ENCODE measurements around the gene MCEMP1.

The MCEMP1 gene

DNA sequence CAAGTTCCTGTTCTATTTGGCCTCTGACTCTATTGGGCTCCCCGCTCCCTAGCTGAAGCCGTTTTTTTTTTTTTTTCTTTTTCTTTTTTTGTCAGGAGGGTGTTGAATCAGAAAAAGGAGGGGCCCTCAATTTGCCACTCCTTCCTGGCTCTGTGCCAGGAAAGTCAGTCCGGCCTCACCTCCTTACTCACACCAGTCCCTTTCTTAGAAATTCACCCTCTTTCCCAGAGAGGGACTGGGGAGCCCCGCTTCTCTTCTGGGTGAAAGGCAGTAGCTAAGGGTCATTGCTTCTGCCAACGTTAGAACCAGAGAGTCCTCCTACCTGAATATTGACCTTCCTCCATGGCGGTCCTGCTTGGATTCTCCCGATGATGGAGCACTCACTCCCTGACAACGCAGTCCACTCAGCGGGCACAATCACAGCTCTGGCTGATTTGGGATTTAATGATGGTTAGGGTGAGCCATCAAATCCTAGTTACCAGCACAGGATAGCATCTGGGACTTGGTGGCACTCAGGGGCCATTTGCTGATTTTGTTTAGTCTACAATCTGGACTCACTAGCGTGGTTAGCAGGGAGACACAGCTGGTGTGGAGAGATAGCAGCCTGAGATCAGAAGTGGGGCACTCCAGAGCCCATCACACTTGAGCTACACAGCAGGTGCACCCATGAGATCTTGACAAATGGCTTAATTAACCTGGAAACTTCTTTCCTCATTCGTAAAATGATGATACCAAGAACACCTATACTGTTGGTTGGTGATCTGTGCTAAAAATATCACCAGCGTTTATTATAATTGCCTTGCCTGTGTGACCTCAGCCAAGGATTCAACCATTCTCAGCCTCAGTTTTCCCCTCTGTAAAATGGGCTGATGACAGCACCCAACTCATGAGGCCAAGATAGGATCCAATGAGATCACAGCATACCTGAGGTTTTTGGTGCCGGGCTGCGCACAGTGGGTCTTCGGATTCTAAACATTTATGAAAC lies 22.8 kb downstream of the MCEMP1 start:
- FAIRE-seq: no peak

DNA sequence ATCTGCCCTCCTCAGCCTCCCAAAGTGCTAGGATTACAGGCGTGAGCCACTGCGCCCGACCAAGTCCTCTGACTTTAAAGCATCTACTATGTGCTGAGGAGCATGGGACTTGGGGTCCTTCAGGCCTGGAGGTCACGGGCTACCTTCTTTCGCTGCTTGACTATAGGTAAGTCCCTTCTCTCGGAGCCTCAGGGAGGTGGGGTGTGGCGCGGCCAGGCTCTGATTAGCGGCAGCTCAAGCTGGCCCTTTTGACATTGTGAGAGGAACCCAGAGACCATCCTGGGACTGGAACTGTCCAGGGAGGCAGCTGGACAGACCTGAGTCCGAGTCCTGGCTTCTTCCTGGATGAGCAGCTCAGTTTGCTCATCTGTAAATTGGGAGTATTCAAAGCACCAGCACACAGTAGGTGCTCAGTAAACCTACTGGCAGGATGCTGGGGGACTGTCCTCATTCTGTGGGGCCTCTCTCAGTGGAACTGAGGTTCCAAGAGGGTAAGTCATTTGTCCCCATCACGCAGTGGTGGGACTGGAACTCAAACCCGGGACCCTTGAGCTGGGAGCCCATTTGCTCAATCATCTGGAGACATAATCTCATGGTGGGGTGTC lies 24.3 kb downstream of the MCEMP1 start:
- FAIRE-seq: no peak

DNA sequence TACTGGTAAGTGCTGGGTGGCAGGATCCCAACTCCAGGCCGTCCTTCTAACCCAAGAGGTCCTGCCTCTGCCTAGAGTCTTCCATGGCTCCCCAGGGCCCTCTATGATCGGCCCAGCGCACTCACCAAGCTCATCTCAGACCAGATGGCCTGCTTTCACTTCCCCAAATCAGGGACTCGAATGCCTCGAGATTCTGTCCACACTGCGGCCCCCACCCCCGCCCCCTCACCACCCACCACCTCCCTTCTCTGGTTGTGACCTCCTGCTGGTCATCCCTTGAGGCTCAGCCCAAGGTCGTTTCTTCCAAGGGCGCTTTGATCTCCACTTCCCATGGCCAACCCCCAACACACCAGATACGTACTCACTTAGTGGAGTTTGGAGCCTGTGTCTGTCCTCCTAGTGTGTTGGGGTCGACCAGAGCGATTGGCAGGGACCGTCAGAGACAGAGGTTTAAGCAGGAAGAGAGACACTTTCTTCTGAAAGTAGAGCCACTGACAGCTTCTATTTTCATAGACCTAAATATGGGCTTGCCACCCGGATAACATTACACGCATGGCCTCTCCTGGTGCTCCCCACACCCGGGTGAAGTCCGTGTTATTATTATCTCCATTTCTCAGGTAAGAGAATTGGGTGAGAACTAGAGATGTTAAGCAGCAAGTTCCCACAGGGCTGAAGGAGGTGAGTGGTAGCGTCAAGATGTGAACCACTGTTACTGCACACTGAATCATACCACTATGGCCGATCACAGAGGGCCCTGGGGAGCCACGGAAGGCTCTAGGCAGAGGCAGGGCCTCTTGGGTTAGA lies 25.0 kb downstream of the MCEMP1 start, which contains the start of gene FCER2:
TSS of gene FCER2 (minus strand) at position 478 of the 804 bp plus-strand sequence. CDS start 2,371 bp downstream, outside the sequence.
- FAIRE-seq: no peak

DNA sequence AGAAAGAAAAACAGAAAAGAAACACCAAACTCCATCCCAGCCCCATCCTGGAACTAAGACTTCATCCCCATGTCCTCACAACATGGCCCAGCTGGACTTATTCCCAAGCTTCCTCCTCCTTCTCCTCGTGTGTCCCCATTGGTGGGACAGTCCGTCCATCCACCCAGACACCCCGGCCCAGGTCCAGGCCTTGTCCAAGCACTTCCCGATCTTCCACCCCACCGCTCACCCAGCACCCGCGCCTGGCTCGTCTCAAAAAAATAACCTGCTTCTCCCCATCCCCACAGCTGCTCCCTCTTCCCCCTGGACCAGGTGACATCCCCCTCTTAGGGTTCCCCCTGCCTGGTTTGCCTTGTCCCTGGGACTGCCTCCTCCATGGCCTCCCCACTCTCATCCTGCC lies 26.4 kb downstream of the MCEMP1 start:
- no peak for FAIRE-seq

DNA sequence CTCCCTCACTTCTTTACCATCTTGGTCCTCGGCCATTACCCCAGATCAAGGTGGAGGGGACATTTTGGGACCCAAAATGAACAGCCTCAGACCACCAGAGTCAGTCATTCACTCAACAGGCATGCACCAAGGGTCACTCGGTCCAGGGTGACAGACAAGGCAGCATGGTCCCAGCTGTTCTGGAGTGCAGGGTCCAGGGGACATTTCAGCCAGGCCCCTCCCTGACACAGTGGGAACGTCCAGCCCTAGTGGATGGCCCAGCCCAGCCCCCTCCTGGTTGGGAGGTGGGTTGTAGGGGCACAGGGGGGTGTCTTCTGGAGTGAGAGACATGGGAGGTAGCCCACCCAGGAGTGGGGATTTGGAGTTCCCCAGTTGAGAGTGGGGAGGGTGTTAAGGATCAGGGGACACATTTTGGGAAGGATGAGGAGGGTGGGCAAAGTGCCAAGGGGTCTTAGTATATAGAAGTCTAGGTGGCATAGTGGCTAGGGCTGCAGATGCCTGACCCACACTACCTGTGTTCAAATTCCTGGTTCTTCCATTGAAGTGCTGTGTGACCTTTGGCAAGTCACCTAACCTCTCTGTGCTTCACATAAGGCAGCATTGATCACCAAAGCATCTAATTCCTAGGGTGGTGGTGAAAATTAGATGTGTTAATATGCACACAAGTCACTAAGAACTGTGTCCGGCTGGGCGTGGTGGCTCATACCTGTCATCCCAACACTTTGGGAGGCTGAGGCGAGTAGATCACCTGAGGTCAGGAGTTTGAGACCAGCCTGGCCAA lies 27.6 kb downstream of the MCEMP1 start:
- no peak for FAIRE-seq

DNA sequence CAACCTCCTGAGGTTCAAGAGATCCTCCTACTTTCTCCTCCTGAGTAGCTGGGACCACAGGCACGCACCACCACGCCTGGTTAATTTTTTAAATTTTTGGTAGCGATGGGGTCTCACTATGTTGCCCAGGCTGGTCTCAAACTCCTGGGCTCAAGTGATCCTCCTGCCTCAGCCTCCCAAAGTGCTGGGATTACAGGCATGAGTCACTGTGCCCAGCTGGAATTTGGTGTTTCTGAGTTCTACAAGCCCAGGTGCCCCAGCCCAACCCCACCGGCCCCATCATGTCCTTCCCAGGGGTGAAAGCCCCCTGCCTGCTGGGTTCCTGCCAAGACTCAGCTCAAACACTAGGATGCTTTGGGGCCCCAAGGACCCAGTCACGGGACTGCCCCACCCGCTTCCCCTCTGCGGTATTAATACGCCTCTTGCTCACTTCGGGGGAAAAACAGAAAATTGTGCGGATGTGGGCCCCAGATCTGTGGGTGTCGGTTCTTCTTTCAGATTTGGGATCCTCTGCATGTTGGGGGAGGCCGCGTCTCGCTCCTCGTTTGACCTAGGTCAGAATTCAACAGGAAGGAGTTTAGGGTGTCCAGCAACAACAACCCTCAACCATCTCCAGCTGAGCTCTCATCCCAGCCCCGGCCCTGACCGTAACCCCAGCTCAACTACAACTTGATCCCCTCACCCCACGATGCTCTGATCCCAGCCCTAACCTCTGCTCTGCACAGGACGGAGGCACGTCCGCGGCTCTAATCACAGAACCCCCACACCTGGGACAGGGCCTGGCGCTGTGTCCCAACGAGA lies 28.7 kb downstream of the MCEMP1 start:
- no peak for FAIRE-seq

DNA sequence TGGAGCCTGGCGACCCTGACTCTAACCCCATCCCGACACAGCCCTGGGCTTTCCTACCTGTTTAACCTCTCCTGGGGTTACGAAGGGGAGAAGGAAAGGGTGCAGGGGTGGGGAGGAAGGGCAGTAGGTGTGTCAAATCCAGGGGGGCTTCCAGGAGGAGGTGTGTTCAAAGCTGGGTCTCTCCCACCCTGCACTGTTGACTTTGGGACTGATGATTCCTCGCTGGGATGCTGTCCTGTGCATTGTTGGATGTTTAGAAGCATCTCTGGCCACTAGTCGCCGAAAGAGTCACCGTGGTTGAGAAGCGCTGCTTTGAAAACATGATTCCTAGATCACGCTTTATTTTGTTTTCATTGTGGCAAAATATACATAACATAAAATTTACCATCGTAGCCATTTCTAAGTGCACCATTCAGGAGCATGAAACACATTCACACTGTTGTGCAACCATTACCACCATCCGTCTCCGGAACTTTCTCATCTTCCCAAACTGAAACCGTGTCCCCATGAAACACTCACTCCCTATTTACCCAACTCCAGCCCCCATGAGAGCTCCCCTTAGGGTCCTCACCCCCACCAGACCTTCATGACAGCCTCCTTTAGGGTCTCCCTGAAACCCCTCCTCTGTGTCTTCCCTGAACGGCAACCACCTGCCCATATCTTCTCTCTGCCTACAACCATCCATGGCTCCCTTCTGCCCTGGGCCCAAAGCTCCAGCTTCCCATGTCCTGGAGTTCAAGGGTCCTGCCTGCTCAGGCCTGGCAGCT lies 29.5 kb downstream of the MCEMP1 start:
- no peak for FAIRE-seq

DNA sequence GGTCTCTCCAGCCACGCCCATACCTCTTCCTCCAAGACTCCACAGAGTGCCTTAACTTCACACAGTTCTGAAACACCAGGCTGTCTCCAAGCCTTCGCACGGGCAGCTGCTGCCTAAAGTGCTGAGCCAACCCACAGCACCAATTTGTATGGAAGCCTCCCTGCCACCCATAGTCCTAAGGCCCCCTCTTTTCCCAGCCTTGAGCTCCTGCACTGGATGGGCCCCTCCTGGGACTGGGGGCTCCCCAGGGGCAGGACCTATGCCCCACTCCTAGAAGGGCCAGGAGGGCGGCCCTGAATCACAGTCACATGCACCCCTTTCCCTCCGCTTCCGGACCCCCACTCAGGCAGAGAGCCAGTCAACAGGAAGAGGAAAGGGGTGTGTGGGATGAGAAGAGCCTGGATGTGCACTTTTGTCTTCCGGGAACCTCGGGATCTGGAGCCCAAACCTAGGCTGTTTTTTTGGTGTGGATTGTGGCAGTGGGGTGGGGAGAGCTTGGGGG lies 30.1 kb downstream of the MCEMP1 start:
- FAIRE-seq: no peak

DNA sequence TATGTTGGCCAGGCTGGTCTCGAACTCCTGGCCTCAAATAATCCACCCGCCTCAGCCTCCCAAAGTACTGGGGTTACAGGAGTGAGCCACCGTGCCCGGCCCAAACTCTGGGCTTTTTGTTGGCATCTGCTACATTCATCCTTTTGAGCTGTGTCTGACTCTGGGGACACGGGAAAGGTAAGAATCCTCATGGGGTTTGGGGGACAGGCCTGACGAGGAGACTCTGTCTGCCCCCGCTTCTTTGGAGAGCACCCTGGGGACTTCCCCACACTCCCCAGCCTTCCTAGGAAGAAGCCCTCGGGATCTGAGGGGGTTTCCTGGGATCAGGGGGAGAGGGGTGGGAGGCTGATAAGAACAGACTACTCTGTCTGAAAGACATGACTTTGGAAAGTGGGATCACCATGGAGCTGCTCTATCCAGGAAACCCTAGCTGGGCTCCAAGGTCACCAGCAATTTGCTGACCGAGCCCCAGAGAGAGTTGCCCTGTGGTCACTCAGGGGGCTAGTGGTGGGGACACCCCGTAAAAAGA lies 33.1 kb downstream of the MCEMP1 start:
- FAIRE-seq: no peak

DNA sequence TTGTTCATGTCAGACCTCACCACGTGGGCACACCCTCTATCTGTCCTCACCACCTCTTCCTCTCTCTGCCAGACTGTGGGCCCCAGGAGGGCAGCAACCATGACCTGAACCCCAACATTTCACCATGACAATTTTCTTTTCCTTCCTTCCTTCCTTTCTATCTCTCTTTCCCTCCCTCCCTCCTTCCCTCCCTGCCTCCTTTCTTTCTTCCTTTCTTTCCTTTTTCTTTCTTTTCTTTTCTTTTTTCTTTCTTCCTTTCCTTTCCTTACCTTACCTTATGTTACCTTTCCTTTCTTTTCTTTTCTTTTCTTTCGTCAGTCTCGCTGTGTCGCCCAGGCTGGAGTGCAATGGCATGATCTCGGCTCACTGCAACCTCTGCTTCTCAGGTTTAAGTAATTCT lies 33.7 kb downstream of the MCEMP1 start:
- FAIRE-seq: no peak

DNA sequence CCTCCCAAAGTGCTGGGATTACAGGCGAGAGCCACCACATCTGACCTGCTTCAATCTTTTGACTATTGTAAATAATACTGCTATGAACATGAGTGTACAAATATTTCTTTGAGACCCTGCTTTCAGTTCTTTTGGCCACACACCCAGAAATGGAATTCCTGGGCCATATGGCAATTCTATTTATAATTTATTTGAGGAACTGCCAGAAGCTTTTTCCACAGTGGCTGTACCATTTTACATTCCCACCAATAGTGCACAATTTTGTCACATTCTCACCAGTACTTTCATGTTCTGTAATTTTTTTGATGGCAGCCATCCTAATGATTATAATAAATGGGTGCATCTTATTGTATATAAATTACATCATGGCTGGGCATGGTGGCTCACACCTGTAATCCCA lies 38.8 kb downstream of the MCEMP1 start:
- FAIRE-seq: no peak

DNA sequence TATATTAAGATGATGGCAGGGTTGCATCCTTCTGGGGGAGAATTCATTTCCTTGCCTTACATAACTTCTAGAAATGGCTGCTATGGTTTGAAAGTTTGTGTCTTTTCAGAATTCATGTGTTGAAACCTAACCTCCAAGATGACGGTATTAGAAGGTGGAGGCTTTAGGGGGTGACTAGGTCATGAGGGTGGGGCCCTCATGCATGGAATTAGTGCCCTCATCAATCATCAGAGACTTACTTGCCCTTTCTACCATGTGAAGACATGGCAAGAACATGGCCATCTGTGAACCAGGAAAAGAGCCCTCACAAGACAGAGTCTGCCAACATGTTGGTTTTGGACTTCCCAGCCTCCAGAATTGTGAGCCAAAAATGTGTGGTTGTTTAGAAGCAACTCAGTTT lies 39.9 kb downstream of the MCEMP1 start:
- no peak for FAIRE-seq

DNA sequence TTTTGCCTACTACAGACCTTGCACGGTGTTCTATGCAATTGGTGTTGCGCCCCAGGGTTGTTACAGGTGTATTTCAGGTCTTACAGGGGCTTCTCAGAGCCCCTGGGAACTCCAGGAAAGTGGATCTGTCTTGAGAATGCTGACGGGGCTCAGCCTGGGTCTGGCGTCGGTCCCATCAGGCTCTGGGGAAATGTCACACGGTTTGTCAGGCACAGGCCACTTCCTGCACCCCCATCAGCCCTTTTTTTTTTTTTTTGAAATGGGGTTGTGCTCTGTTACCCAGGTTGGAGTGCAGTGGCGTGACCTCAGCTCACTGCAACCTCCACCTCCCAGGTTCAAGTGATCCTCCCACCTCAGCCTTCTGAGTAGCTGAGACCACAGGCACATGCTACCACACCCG lies 41.8 kb downstream of the MCEMP1 start:
- no peak for FAIRE-seq

DNA sequence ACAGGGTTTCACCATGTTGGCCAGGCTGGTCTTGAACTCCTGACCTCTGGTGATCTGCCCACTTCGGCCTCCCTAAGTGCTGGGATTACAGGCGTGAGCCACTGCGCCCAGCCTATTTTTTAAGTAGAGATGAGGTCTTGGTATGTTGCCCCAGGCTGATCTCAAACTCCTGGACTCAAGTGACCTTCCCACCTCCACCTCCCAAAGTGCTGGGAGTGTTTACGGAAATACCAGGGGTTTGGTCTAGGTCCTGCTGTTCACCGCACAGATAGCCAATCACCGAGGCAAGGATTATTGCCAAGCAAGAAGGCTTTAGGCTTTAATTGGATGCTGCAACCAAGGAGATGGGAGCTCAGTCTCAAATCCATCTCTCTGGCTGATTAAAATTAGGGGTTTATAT lies 43.5 kb downstream of the MCEMP1 start:
- FAIRE-seq: no peak

DNA sequence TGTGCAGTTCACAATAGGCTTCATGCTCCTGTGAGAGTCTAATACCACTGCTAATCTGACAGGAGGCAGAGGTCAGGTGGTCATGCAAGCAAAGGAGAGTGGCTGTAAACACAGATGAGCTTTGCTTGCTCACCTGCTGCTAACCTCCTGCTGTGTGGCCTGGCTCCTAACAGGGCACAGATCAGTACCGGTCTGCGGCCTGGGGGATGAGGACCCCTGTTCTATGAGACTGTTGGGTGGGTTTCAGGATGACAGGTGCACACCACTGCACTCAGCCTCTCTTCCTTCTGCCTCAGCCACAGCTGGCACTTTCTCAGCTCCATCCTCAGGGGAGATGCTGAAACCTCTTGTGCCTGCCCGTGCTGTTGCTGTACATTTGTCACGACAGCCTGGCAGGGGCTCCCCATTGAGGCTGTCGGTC lies 45.4 kb downstream of the MCEMP1 start:
- no peak for FAIRE-seq

DNA sequence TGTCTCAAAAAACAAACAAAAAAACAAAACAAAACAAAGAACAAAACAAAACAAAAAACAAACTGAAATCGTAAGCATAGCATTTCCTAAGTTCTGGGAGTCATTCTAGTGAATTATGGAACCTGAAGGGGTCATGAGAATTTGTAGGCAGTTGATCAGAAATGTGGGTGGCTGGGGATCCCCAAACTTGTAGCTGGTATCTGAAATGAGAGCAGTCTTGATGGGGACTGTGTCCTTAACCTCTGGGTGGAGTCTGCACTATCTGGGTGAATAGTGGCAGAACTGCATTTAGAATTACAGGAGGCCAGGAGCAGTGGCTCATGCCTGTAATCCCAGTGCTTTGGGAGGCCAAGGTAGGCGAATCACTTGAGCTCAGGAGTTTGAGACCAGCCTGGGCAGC lies 48.9 kb downstream of the MCEMP1 start:
- no peak for FAIRE-seq

DNA sequence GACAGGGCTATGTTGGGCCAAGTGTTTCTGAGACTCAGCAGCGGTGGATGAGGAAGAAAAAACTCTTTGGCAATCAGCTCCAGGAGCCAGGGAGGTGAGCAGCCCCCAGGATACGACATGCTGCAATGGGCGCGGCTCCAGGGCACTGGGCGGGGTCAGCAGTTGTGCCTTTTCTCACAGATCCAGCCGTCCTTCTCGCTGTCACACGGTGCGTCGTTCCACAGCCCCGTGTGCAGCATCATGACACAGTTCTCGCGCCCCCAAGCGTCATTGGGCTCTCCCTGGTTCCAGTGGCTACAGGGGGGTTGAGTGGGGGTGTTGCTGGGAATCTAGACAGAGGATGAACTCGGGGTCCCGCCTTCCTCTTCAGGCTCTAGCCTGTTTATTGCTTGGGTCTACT lies 52.3 kb downstream of the MCEMP1 start:
- FAIRE-seq: no peak

All from G401.6 (cell line).